ENCODE results near the gene DTNBP1.
"Not testable (repeated sequence)": the region's sequence is repeated elsewhere in the genome, so short reads cannot be mapped to it uniquely, and the experiment has no call there.

The DTNBP1 gene

GRCh38 chr6:15666896-15667295 lies 4.1 kb upstream of the DTNBP1 start:
- DNase-seq, result not testable (repeated sequence)

DNA sequence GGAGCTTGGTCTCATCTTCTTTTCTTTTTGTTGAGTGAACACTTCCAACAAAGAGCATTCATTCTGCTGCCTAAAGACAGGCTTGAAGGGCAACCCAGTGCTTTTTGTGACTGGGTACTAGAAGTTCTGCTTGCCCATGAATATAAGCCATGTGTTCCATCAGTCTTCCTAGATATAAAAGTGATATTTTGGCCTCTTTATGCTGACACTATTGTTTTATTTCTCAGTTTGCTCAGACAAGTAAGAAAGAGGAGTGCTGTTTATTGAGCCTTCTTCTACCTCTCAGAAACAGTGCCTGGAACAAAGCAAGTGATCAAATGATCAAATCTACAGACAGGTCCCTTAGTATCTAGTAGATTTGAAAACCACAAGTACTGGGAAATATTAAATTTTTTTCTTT lies 2.4 kb upstream of the DTNBP1 start:
- DNase-seq, result no peak

GRCh38 chr6:15663130-15663871 lies 473 bp upstream of the DTNBP1 start:
- DNase-seq, result no peak

GRCh38 chr6:15661853-15662325 lies 939 bp downstream of the DTNBP1 start:
- DNase-seq, result no peak

DNA sequence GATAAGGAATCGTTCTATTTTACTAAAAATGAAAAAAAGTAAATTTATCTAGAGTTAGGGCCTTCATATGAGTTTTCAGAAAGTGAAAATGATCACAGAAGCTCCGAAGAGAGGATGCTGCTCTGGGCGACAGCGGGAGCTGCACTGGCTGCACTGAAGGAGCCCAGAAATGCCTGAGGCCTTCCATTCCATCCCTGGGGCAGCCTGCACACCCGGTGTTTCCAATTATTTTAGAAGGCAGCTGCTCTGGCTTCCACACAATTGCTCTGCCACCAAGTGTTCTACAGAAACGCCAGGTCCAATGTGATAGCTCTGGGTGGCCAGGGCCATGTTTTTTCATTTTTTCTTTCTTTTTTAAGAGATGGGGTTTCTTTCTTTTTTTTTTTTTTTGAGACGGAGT lies 3.6 kb downstream of the DTNBP1 start:
- DNase-seq, result no peak

GRCh38 chr6:15658181-15658744 lies 4.6 kb downstream of the DTNBP1 start:
- no peak for DNase-seq

DNA sequence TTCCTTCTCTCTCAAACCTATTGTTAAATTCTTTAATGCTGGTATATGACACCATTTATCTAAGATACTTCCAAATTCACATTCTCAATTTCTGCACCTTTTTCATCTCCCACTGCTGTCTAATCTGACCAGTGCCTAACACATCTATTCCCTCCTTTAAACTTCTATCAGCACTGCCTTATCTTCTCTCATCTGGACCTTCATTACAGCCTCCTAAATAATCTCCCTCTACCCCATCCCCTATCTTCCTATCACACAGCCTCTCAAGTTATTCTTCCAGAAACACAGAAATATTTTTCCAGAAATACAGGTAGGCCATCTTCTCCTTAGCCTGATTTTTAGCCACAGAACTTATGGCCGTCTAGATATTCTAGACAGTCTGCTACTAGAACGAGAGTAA lies 5.5 kb downstream of the DTNBP1 start:
- no peak for DNase-seq

DNA sequence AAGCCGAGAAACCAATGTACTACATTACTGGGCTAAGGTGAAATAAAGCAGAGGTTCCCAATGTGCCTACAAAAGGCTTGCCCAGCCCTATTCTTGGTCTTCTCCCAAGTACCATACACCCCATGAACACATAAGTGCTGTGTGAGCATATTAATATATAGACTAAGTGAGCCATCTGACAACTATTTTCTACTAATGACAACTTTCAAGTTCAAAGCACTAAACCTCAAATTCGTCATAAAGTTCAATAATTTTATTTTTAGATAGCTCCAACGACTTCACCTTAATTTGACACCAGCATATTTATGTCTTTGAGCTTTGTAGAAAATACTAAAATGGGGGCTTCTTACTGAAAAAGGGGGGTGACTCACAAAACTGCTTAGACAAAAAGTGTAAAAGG lies 6.7 kb downstream of the DTNBP1 start:
- DNase-seq, result no peak

DNA sequence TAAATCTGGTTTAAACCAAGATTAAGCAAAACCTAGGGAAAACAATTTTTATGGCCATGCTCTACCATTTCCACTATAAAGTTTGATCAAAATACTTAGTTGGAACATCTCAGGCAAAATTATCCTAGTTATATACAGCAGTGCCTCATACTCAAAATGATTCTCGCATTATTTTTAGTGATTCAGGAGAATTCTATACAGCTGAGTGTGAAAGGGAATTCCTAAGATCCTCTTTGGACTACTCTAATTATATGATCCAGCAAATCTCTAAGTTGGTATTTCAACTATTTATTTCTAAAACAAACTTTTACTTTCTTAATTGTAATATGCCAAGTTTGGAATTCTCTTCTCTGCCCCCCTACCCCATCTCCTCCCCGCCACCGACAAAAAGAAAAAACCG lies 8.6 kb downstream of the DTNBP1 start:
- DNase-seq, result no peak

GRCh38 chr6:15653581-15653980 lies 9.2 kb downstream of the DTNBP1 start:
- DNase-seq, result no peak

DNA sequence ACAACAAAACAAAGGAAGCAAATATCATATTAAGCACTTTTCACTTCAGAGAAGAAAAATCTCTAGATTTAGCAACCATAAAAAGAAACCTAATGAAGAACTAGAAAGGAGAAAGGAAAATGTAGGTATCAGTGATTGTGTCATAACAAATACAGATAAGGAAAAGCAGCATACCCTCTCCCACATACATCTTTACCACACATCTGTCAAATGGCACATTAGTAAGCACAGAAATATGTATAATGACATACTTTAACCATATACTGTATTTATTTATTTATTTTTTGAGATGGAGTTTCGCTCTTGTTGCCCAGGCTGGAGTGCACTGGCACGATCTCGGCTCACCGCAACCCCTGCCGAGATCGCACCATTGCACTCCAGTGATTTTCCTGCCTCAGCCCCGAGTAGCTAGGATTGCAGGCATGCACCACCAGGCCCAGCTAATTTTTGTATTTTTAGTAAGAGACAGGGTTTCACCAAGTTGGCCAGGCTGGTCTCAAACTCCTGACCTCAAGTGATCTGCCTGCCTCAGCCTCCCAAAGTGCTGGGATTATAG lies 12.7 kb downstream of the DTNBP1 start:
- DNase-seq, result not testable (repeated sequence)

DNA sequence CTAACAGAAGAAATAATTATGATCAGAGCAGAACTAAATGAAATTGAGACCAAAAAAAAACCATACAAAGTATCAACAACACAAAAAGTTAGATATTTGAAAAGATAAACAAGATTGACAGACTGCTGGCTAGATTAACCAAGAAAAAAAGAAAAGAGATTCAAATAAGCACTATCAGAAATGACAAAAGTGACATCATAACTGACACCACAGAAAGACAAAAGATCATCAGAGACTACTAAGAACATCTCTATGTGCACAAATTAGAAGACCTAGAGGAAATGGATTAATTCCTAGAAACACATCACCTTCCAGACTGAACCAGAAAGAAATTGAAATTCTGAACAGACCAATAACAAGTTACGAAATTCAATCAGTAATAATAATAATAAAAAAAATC lies 17.9 kb downstream of the DTNBP1 start:
- DNase-seq, result no peak

- no peak for DNase-seq
Observed at GRCh38 chr6:15643542-15643941, 19.3 kb downstream of the DTNBP1 start.

GRCh38 chr6:15642276-15642675 lies 20.6 kb downstream of the DTNBP1 start:
- peak; percentile 33 for DNase-seq

DNA sequence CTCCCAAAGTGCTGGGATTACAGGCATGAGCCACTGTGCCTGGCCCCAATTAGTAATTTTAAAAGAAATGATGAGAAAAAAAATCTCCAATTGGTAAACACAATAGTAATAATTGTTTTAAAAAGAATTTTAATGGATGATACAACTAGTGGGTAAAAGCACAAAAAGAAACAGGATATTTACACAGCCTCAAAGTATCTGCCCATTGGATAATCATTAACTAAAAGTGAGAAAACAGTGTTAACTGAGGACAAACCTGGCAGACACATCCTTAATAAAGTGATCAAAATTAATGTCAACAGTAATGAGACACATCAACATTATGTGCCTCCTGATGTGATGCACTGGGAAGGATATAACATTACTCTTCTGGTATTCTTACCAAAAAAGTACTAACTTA lies 24.5 kb downstream of the DTNBP1 start:
- no peak for DNase-seq

GRCh38 chr6:15631432-15631831 lies 31.4 kb downstream of the DTNBP1 start:
- no peak for DNase-seq

- no peak for DNase-seq
Observed at GRCh38 chr6:15630202-15630601, 32.6 kb downstream of the DTNBP1 start.

GRCh38 chr6:15629487-15629886 lies 33.3 kb downstream of the DTNBP1 start:
- no peak for DNase-seq

DNA sequence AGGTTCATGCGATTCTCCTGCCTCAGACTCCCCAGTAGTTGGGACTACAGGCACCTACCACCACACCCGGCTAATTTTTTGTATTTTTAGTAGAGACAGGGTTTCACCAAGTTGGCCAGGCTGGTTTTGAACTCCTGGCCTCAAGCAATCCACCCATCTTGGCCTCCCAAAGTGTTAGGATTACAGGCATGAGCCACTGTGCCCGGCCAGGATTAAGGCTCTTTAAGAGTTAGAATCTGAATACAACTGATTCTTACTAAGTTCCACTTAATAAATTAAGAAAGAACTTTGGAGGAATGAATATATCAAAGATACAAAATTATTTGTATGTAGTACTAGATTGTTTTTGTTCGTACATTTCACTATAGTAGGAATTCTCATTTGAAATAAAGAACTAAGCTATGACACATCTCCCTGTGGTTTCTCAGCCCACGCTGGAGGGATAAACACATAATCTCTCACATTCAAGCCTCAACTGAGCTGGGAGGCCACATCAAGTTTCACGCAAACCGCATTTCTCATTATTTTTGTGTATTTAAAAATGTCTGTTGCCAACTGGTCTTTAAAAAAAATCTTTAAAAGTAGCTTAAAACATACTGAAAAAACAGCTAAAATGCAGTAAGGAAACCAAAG lies 34.2 kb downstream of the DTNBP1 start:
- no peak for DNase-seq

- DNase-seq, result no peak
Observed at GRCh38 chr6:15627821-15628220, 35.0 kb downstream of the DTNBP1 start.

GRCh38 chr6:15626878-15627674 lies 35.8 kb downstream of the DTNBP1 start:
- DNase-seq, result no peak

DNA sequence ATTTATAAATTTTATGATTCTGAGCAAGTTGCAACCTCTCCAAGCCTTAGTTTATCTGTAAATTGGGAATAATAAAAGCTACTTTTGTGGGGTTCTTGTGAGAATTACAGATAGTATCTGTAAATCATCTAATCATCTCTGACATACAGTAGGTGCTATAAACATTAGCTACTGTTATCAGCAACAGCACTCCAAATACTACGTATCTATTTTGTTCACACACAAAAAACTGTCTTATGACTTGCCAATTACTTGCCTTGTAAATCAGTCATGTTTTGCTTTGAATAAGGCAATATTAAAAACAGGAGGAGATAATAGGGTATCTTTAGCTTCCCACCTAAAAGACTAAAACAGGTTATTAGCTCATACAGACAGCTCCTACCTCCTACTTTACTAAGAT lies 36.7 kb downstream of the DTNBP1 start:
- DNase-seq, result no peak

Measured in RPMI8226 (cell line).